GM10266 (cell line): ENCODE measurements around the gene CA7.

ENCODE experiments used
- DNase-seq: peaks from one replicate; pipeline ENCODE4 v3.0.0; 2012; ENCODE audit errors: extremely low spot score
- TF ChIP-seq, protein P1 (sequence below): IDR thresholded peaks from 2 replicates; pipeline ENCODE4 v1.5.1; 2012; ENCODE audit warnings: mild to moderate bottlenecking, low read depth; ENCODE audit not compliant: control insufficient read depth, insufficient read depth; ENCODE audit errors: missing control alignments

CA7 gene

GRCh38 chr16:66881014-66881417 lies 36.8 kb downstream of the CA7 start:
- TF ChIP-seq, protein P1, sequence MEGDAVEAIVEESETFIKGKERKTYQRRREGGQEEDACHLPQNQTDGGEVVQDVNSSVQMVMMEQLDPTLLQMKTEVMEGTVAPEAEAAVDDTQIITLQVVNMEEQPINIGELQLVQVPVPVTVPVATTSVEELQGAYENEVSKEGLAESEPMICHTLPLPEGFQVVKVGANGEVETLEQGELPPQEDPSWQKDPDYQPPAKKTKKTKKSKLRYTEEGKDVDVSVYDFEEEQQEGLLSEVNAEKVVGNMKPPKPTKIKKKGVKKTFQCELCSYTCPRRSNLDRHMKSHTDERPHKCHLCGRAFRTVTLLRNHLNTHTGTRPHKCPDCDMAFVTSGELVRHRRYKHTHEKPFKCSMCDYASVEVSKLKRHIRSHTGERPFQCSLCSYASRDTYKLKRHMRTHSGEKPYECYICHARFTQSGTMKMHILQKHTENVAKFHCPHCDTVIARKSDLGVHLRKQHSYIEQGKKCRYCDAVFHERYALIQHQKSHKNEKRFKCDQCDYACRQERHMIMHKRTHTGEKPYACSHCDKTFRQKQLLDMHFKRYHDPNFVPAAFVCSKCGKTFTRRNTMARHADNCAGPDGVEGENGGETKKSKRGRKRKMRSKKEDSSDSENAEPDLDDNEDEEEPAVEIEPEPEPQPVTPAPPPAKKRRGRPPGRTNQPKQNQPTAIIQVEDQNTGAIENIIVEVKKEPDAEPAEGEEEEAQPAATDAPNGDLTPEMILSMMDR, result no peak
- no peak for DNase-seq

- no peak for DNase-seq
- TF ChIP-seq, protein P1, result no peak
Observed at GRCh38 chr16:66881560-66881959, 37.3 kb downstream of the CA7 start.

DNA sequence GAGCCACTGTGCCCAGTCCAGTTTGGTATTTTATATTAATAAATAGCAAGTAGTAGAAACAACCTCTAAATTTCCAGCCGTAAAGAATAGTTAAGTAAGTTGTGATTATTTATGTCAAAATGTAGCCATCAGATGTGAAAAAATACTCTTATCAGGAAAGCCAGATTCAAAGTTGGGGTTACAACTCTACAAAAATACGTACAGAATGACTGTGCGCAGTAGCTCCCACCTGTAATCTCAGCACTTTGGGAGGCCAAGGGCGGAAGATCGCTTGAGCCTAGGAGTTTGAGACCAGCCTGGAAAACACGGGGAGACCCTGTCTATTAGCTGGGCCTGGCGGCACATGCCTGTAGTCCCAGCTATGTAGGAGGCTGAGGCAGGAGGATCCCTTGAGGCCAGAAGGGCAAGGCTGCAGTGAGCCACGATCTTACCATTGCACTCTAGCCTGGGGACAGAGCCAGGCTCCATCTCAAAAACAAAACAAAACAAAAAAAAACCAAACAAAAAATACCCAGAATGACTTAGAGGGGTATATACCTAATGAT lies 37.8 kb downstream of the CA7 start:
- TF ChIP-seq, protein P1, result no peak
- no peak for DNase-seq

GRCh38 chr16:66882702-66883101 lies 38.5 kb downstream of the CA7 start:
- no peak for DNase-seq
- TF ChIP-seq, protein P1, result no peak

DNA sequence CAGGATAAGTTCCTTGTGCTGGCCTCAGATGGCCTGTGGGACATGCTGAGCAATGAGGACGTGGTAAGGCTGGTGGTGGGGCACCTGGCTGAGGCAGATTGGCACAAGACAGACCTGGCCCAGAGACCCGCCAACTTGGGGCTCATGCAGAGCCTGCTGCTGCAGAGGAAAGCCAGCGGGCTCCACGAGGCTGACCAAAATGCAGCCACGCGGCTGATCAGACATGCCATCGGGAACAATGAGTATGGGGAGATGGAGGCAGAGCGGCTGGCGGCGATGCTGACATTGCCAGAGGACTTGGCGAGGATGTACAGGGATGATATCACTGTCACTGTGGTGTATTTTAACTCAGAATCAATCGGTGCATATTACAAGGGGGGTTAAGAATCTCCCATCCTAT lies 41.3 kb downstream of the CA7 start:
- TF ChIP-seq, protein P1, result no peak
- DNase-seq, result no peak

GRCh38 chr16:66886321-66886720 lies 42.1 kb downstream of the CA7 start:
- no peak for DNase-seq
- TF ChIP-seq, protein P1, result no peak

- TF ChIP-seq, protein P1, result no peak
Observed at GRCh38 chr16:66886914-66887313, 42.7 kb downstream of the CA7 start.

More at GRCh38 chr16:66886914-66887313, 42.7 kb downstream of the CA7 start:
- DNase-seq, result no peak
